Astrocyte of the spinal cord (primary cell): Measurements from ENCODE around the gene TAF4B.
A peak's percentile ranks its signal among the peaks of the same experiment; 100 is the strongest.

Experiments used
- DNase-seq: peaks from one replicate; pipeline ENCODE4 v3.0.0; 2011; ENCODE audit warnings: low read depth, low spot score
- H3K4me3 ChIP-seq: 2 replicates; pipeline ENCODE4 v1.5.1; 2011; ENCODE audit warnings: low read depth, mild to moderate bottlenecking, low read length, moderate library complexity
- CTCF ChIP-seq: IDR thresholded peaks from 2 replicates; pipeline ENCODE4 v1.5.1; 2012; ENCODE audit warnings: low read depth, mild to moderate bottlenecking, low read length, inconsistent platforms
- in situ Hi-C: cut with HindIII; loops from 2 replicates; pipeline ENCODE4 v1.10.0; 2017; ENCODE audit warnings: low sequenced_read_pairs

TAF4B gene

GRCh38 chr18:26386441-26386840 lies 160.2 kb downstream of the TAF4B start:
- no peak overlapping the region for H3K4me3 ChIP-seq
- in situ Hi-C loops = no loop called here
- TF ChIP-seq CTCF = no peak
- DNase-seq = peak; percentile 64

- in situ Hi-C loops = no loop called here
- DNase-seq = no peak
- H3K4me3 ChIP-seq = no peak overlapping the region
- TF ChIP-seq CTCF = no peak
Measured at GRCh38 chr18:26394047-26394654, 167.9 kb downstream of the TAF4B start.

GRCh38 chr18:26397019-26397418 lies 170.8 kb downstream of the TAF4B start:
- no peak overlapping the region for H3K4me3 ChIP-seq
- no peak for DNase-seq
- TF ChIP-seq CTCF = no peak
- in situ Hi-C loops = no loop called here

GRCh38 chr18:26403491-26403890 lies 177.2 kb downstream of the TAF4B start:
- in situ Hi-C loops = no loop called here
- H3K4me3 ChIP-seq = no peak overlapping the region
- TF ChIP-seq CTCF = no peak
- no peak for DNase-seq

- DNase-seq = peak; percentile 56
- H3K4me3 ChIP-seq = no peak overlapping the region
- in situ Hi-C loops = no loop called here
- peak; percentile 60 for TF ChIP-seq CTCF
Measured at GRCh38 chr18:26405190-26405801, 179.1 kb downstream of the TAF4B start.

GRCh38 chr18:26406324-26406723 lies 180.1 kb downstream of the TAF4B start:
- TF ChIP-seq CTCF = no peak
- DNase-seq = no peak
- no peak overlapping the region for H3K4me3 ChIP-seq
- in situ Hi-C loops = no loop called here
